HG03342 (cell line): ENCODE measurements around the gene CCNB2.
A peak's percentile ranks its signal among the peaks of the same experiment; 100 is the strongest.
"Not testable (repeated sequence)": the region's sequence is repeated elsewhere in the genome, so short reads cannot be mapped to it uniquely, and the experiment has no call there.

Experiments used
- ATAC-seq: cut with Tn5 transposase; IDR thresholded peaks from one replicate; pipeline ENCODE4 v1.9.1; 2021; ENCODE audit warnings: mild to moderate bottlenecking, moderate library complexity; ENCODE audit not compliant: unreplicated experiment

CCNB2 gene

DNA sequence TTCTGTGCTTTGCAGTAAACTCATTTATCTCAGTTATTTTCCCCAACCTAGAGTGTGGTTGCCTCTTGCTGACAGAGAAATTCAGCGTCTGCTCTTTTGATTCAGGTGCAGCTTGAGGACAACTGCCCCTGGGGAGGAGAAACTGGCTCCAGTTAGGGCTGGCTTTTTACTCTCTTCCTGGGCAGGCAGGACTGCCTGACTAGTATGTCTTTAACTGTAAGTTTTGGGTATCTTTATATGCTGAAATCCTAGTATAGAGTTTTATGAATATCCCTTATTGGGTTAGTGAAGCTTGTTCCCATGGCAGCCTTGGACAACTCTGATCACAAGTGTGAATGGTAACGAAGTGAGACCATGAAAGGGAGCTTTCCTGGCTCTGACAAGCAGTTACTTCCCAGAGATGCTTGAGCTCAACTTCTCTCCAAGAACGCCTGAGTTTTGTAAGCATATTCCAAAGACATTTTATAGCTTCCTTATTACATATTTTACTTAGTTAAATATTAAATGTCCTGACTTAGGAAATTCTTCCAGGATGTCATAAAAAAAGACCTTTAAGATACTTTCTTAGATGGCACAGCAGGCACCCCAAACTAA is 27.1 kb downstream of the CCNB2 start:
- no peak for ATAC-seq

GRCh38 chr15:59133929-59134427 is 29.0 kb downstream of the CCNB2 start:
- ATAC-seq: no peak

DNA sequence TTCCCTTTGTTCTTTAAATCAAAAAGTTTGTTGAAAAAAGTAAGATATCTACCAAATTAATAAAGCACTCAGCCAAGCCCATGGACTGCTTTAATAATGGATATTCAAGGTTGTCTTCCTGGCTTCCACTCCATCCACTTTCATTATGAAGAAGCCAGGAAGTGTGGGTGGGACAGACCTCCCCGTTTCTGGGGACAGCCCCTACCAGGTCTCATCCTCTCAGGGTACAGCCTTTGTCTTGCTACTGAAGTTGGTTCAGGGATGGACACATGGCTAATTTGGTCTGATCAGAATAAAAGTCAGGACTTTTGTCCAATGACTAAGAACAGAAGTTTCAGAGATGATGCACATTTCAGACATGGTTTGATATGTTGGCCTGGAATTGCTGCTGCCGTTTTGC is 32.6 kb downstream of the CCNB2 start:
- ATAC-seq: no peak

- ATAC-seq: peak; percentile 67
Measured at GRCh38 chr15:59138243-59138642, 33.3 kb downstream of the CCNB2 start.

DNA sequence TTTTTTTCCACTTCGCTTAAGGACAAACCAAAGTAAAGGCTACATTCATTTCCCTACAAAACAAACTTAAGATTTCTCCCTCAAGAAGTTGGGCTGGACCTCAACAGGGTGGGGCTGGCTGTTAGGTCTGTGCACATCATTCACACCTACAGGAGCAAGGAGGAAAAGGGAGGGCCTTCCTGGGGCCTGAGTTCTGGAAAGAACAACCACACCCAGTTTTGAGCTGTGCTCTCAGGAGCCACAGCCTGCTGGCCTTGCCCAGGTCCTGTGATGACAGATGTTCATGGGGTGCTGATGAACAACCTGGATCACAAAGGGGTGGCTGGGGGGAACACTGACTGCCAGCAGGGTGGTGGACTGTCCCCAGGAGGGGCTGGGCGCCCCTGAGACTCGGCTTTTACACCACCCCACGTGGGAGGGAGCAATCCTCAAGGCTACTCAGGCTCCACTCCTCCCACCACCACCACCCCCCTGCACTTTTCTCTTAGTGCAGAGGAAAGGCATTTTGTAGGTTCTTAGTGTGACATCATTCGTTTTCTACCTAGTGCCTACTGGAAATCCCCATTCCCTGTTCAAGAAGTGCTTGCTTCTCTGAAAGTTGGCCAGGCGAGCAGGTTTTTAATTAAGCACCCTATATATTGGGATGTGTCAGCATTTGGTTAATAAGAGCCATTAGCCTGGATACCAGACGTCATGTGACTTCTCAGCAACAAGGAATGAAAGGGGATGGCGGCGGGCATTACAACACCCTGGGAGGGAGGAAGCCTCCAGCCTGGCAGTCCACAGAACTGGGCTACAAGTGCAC is 35.7 kb downstream of the CCNB2 start:
- no peak for ATAC-seq

GRCh38 chr15:59143281-59143680 is 38.3 kb downstream of the CCNB2 start:
- no peak for ATAC-seq

GRCh38 chr15:59144594-59144993 is 39.6 kb downstream of the CCNB2 start:
- ATAC-seq: not testable (repeated sequence)

DNA sequence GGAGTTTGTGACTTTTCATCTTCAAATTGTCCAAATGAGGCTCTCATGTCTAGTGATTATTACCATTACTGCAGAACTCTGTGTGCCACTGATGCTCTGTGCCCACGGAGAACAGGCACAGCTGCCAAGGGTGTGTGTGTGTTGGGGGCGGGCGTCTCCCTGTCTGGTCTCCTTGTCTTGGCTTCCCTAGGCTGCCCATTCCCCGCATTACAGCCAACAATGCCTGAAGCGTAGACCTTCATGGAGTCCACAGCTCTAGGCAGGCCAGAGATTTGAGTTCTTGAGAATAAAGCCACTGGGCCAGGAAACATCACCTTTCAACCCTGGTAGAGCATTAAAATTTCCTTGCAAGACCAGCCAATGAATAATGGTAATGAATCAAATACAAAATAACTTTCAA is 42.7 kb downstream of the CCNB2 start:
- no peak for ATAC-seq

DNA sequence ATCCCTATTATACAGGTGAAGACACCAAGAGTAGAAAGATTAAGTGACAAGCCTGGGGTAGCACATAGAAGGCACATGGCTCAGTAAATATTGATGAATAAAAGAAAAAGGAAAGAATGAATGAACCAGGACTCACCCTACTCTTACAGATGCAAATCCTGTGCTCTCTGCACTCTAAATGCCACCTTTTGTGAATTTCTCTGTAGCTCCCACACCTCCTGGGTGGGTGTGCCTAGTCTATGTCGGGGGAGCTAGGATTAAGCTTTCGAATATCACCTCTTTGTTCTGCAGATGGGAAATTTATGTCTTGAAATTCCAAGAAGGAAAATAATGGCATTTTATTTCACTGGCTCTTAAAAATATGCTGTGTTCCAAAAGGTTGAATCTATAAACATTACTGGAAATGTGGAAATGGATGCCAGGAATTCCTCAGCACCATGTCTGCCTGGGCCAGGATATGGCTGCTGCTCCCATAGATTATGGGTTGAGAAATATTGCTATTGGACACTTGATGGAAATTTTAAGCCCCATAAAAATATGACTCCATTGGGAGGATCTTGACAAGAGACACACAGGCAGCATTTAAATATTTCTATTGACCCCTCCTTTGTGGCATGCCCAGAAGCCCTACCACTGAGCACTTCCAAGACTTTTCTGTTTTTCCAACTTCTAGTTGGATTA is 43.3 kb downstream of the CCNB2 start:
- no peak for ATAC-seq

GRCh38 chr15:59150185-59150584 is 45.2 kb downstream of the CCNB2 start:
- no peak for ATAC-seq

- ATAC-seq: no peak
Measured at GRCh38 chr15:59152694-59153450, 47.9 kb downstream of the CCNB2 start.

DNA sequence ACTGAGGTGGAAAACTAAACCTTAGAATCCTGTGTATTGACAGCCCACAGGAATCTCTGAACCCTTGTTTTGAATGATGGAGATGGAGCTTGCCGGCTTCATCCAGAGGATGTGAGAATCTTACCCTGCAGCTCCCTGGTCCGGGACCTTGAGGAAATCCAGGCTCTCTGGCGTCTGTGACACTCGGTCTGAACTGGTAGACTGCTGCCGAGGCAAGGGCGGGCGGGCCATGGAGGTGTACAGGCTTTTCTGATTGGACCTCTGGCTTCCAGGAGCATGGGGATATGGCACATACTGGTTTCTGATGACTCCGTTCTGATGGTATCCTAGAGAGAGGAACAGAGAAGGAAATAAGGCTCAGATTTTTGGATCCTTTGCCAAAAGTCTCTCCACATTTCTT is 48.5 kb downstream of the CCNB2 start:
- ATAC-seq: no peak

- ATAC-seq: no peak
Measured at GRCh38 chr15:59154243-59154642, 49.3 kb downstream of the CCNB2 start.

GRCh38 chr15:59155431-59155830 is 50.5 kb downstream of the CCNB2 start:
- ATAC-seq: no peak

GRCh38 chr15:59157396-59157795 is 52.5 kb downstream of the CCNB2 start:
- no peak for ATAC-seq

DNA sequence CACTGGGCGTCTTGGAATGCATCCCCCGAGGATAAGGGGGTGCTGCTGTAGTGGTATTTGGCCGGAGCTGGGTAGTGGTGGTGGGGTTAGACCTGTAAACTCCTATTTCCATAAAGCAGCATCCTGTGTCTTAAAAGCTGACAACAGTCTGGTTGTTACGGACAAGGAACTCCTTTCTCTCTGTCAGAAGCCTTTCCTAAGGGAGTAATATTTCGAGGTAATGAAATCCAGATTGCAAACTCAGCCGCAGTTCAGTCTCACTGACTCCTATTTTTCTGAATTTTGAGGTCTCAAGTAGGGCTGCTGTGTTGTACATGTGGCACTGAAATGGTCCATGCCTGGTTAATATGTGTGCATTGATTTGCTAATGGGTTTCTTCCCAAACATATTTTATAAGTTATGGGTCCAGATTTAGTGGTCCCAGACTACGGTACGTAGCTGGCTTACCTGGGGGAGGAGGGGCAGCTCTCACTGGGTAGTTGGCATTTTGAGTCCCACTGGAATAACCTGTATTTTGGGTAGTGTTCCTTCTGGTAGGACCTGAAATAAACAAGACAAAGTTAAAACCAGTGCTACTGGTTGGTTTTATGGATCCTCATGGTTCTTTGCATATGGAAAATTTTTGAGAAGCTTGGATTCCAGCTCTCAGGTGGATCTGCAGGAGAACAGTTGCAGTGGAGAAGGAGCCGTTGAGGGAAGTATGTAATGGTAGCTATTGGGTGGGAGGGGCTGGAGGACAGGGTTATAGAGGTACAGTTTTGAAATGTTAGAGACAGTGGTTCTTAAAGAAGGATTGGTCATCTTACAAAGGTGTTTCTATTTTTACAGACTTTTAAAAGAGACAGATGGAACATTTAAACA is 53.1 kb downstream of the CCNB2 start:
- ATAC-seq: no peak

- no peak for ATAC-seq
Measured at GRCh38 chr15:59158701-59159034, 53.7 kb downstream of the CCNB2 start.

- no peak for ATAC-seq
Measured at GRCh38 chr15:59159210-59159609, 54.3 kb downstream of the CCNB2 start.

DNA sequence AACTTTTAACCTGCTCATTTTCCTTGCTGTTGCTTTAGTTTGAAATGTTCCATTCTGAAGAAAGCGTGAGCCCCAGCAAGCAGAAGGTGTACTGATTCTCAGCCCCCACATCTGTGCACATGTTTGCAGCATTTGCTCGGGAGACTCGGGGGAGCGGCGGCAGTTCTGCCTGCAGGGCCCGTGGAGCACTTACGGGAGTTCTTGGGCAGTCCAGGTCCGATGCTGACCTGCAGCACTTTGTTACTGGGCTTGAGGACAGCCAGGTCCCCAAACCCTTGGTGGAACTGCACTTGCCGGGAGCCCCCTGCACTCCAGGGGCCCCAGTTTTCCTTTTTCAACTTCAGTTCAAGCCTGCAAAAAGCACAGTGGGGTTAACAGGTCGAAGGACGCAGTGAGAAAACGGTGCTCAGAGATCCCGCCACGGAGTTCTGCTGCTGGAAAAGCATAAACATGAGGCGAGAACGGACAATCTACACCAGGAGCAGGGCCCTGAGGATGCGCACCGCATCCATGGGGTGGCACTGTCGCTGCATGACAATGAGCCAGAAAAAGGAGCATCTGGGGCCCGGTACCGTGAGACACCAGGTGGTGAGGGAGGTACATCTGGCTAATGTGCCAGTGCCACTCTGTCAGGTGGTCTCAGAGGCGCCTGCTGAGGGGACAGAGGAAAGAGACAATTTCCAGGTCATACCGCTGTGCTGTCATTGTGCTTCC is 56.1 kb downstream of the CCNB2 start:
- no peak for ATAC-seq

- ATAC-seq: not testable (repeated sequence)
Measured at GRCh38 chr15:59162080-59162479, 57.1 kb downstream of the CCNB2 start.
